ENCODE measurements around the gene LAMB1. TPM values are rescaled to one million over a fixed set of nuclear protein-coding genes. Genes with fewer than 3 reads are reported as not detected.
A peak's percentile ranks its signal among the peaks of the same experiment; 100 is the strongest.

The LAMB1 gene
- total and polyA plus RNA-seq, 2 of the 13 experiments (the other 11 are each of a cell fraction or from before 2014, with no cell fraction given), result 109 to 124 TPM

DNA sequence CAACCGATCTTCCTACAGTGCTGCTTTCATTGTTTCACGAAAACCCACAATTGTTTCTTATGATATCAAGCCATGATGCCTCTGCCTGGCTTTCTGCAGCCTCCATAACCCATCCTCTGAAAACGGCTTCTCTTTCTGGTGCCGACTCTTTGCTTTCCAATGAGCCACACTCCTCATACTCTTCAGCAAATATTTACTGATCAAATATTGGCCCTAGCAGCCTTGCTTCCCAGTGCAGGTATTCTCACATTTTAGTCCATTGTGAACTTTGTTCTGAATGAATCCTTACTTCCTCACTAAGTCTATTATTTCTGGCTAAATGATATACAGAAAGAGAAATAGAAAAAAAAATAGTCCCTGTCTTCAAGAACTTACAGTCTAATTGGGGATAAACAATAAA is 35.5 kb downstream of the LAMB1 start (continued):
- TF ChIP-seq, protein P1, sequence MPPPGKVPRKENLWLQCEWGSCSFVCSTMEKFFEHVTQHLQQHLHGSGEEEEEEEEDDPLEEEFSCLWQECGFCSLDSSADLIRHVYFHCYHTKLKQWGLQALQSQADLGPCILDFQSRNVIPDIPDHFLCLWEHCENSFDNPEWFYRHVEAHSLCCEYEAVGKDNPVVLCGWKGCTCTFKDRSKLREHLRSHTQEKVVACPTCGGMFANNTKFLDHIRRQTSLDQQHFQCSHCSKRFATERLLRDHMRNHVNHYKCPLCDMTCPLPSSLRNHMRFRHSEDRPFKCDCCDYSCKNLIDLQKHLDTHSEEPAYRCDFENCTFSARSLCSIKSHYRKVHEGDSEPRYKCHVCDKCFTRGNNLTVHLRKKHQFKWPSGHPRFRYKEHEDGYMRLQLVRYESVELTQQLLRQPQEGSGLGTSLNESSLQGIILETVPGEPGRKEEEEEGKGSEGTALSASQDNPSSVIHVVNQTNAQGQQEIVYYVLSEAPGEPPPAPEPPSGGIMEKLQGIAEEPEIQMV (CRISPR knock-in tag; IDR thresholded peaks at IDR 0.05; ENCODE audit: low read depth), result no peak
- TF ChIP-seq SIX4 (CRISPR knock-in tag; IDR thresholded peaks at IDR 0.05), result 0 out of 2 replicates have a peak, but pooled peaks have one; percentile 18
- TF ChIP-seq NCOA5 (CRISPR knock-in tag; IDR thresholded peaks at IDR 0.05), result no peak
- TF ChIP-seq ZFP1 (CRISPR knock-in tag; IDR thresholded peaks at IDR 0.05), result no peak
- TF ChIP-seq ZSCAN20 (CRISPR knock-in tag; IDR thresholded peaks at IDR 0.05; ENCODE audit: borderline replicate concordance), result no peak
- TF ChIP-seq ZEB1 (IDR thresholded peaks at IDR 0.05; ENCODE audit: insufficient replicate concordance, low read depth), result no peak
- TF ChIP-seq GATA4 (IDR thresholded peaks at IDR 0.05; ENCODE audit: borderline replicate concordance, low read depth), result no peak
- TF ChIP-seq ZNF556 (CRISPR knock-in tag; IDR thresholded peaks at IDR 0.05; ENCODE audit: borderline replicate concordance), result no peak
- TF ChIP-seq GATAD1 (CRISPR knock-in tag; IDR thresholded peaks at IDR 0.05), result no peak
- no peak for TF ChIP-seq FOXP1 (IDR thresholded peaks at IDR 0.05)
- peak; percentile 59; the same call in 1 of the 2 replicates for TF ChIP-seq FOXP1 (CRISPR knock-in tag; IDR thresholded peaks at IDR 0.05)
- TF ChIP-seq HNF4A (CRISPR knock-in tag; IDR thresholded peaks at IDR 0.05), result peak; percentile 88
- peak; percentile 82 for TF ChIP-seq NCOA2 (CRISPR knock-in tag; IDR thresholded peaks at IDR 0.05)
- TF ChIP-seq ARID2 (CRISPR knock-in tag; IDR thresholded peaks at IDR 0.05; ENCODE audit: borderline replicate concordance), result 0 out of 2 replicates have a peak, but pooled peaks have one; percentile 20
- TF ChIP-seq, protein P2, sequence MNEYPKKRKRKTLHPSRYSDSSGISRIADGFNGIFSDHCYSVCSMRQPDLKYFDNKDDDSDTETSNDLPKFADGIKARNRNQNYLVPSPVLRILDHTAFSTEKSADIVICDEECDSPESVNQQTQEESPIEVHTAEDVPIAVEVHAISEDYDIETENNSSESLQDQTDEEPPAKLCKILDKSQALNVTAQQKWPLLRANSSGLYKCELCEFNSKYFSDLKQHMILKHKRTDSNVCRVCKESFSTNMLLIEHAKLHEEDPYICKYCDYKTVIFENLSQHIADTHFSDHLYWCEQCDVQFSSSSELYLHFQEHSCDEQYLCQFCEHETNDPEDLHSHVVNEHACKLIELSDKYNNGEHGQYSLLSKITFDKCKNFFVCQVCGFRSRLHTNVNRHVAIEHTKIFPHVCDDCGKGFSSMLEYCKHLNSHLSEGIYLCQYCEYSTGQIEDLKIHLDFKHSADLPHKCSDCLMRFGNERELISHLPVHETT (CRISPR knock-in tag; conservative IDR thresholded peaks at IDR 0.05), result no peak
- TF ChIP-seq, protein P3, sequence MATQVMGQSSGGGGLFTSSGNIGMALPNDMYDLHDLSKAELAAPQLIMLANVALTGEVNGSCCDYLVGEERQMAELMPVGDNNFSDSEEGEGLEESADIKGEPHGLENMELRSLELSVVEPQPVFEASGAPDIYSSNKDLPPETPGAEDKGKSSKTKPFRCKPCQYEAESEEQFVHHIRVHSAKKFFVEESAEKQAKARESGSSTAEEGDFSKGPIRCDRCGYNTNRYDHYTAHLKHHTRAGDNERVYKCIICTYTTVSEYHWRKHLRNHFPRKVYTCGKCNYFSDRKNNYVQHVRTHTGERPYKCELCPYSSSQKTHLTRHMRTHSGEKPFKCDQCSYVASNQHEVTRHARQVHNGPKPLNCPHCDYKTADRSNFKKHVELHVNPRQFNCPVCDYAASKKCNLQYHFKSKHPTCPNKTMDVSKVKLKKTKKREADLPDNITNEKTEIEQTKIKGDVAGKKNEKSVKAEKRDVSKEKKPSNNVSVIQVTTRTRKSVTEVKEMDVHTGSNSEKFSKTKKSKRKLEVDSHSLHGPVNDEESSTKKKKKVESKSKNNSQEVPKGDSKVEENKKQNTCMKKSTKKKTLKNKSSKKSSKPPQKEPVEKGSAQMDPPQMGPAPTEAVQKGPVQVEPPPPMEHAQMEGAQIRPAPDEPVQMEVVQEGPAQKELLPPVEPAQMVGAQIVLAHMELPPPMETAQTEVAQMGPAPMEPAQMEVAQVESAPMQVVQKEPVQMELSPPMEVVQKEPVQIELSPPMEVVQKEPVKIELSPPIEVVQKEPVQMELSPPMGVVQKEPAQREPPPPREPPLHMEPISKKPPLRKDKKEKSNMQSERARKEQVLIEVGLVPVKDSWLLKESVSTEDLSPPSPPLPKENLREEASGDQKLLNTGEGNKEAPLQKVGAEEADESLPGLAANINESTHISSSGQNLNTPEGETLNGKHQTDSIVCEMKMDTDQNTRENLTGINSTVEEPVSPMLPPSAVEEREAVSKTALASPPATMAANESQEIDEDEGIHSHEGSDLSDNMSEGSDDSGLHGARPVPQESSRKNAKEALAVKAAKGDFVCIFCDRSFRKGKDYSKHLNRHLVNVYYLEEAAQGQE (IDR thresholded peaks at IDR 0.05; ENCODE audit: borderline replicate concordance in 1 of 2, low read depth in 1 of 2, low read length in 2 of 2), result no peak
- peak in 1 of 2 experiments; percentile 88; a peak in 2 of 4 replicates for TF ChIP-seq EP300 (IDR thresholded peaks at IDR 0.05; ENCODE audit: low read depth in 2 of 2, low read length in 2 of 2)
- peak; percentile 60; the same call in 1 of the 2 replicates for TF ChIP-seq EP300 (CRISPR knock-in tag; IDR thresholded peaks at IDR 0.05; ENCODE audit: borderline replicate concordance)
- no peak for TF ChIP-seq ARNT2 (CRISPR knock-in tag; IDR thresholded peaks at IDR 0.05; ENCODE audit: low read depth)
- no peak for TF ChIP-seq ZNF235 (CRISPR knock-in tag; IDR thresholded peaks at IDR 0.05; ENCODE audit: borderline replicate concordance)
- no peak for TF ChIP-seq MEF2D (CRISPR knock-in tag; IDR thresholded peaks at IDR 0.05)
- peak; percentile 86 for TF ChIP-seq TBX3 (IDR thresholded peaks at IDR 0.05; ENCODE audit: borderline replicate concordance)
- peak; percentile 91 for TF ChIP-seq ISL2 (CRISPR knock-in tag; IDR thresholded peaks at IDR 0.05)
- peak; percentile 78 for TF ChIP-seq MIXL1 (CRISPR knock-in tag; IDR thresholded peaks at IDR 0.05)
- TF ChIP-seq, protein P4, sequence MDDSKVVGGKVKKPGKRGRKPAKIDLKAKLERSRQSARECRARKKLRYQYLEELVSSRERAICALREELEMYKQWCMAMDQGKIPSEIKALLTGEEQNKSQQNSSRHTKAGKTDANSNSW (CRISPR knock-in tag; IDR thresholded peaks at IDR 0.05; ENCODE audit: borderline replicate concordance), result no peak
- TF ChIP-seq THAP11 (CRISPR knock-in tag; IDR thresholded peaks at IDR 0.05), result peak; percentile 39; the same call in 1 of the 2 replicates

Measured in HepG2 (cell line).